ENCODE results near the gene DOCK3.
"Not testable (repeated sequence)": the region's sequence is repeated elsewhere in the genome, so short reads cannot be mapped to it uniquely, and the experiment has no call there.

Gene DOCK3

DNA sequence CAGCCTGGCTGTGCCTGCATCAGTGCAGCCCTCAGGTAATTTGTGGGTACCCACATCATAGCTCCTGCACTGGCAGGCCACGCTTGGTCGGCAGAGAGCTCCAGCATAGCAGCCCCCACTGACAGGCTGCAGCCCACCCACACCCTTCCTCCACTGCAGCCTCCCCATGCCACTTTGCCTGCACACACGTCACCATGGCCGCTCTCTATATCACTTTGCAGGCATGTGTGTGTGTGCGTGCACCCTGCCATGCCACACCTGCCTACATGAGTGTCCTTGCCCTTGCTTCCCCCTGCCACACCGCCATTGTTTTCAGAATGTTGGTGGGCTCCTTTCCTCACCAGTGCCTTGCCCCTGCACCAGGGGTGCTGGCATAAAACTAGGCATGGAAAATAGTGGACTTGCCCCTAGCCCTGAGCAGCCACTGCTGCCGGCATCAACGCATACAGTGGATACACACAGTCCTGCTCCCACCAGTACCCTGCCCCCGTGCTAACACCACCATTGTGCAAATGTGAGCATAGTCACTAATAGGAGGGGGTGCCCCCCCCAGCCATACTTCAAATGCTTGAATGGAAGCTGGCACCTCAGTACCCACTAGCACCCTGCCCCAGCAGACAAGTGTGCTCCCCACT lies 431.6 kb downstream of the DOCK3 start:
- Histone ChIP-seq H3K9me3 (no peaks in the 10 kb centered on the region), H3K27me3 (no peaks in the 10 kb centered on the region), H3K36me3 (no peaks in the 10 kb centered on the region), H3K4me3 (ENCODE audit: low read depth, low read length) (no peak overlapping the region), H3K4me1 (no peaks in the 10 kb centered on the region)
- TF ChIP-seq, protein P1, sequence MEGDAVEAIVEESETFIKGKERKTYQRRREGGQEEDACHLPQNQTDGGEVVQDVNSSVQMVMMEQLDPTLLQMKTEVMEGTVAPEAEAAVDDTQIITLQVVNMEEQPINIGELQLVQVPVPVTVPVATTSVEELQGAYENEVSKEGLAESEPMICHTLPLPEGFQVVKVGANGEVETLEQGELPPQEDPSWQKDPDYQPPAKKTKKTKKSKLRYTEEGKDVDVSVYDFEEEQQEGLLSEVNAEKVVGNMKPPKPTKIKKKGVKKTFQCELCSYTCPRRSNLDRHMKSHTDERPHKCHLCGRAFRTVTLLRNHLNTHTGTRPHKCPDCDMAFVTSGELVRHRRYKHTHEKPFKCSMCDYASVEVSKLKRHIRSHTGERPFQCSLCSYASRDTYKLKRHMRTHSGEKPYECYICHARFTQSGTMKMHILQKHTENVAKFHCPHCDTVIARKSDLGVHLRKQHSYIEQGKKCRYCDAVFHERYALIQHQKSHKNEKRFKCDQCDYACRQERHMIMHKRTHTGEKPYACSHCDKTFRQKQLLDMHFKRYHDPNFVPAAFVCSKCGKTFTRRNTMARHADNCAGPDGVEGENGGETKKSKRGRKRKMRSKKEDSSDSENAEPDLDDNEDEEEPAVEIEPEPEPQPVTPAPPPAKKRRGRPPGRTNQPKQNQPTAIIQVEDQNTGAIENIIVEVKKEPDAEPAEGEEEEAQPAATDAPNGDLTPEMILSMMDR (IDR thresholded peaks at IDR 0.05; ENCODE audit: low read depth, low read length), result no peak
- DNase-seq, result no peak

DNA sequence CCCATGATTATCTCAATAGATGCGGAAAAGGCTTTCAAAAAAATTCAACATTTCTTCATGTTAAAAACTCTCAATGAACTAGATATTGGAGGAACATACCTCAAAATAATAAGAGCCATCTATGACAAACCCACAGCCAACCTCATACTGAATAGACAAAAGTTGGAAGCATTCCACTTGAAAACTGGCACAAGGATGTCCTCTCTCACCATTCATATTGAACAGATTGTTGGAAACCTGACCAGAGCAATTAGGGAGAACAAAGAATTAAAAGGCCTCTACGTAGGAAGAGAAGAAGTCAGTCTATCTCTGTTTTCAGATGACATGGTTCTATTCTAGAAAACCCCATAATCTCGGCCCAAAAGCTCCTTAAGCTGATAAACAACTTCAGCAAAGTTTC lies 435.9 kb downstream of the DOCK3 start:
- no peak for DNase-seq
- Histone ChIP-seq H3K4me1 (no peaks in the 10 kb centered on the region), H3K27me3 (no peaks in the 10 kb centered on the region), H3K36me3 (no peaks in the 10 kb centered on the region), H3K4me3 (ENCODE audit: low read depth, low read length) (no peak overlapping the region), H3K9me3 (no peaks in the 10 kb centered on the region)
- TF ChIP-seq, protein P1 (IDR thresholded peaks at IDR 0.05; ENCODE audit: low read depth, low read length), result no peak

DNA sequence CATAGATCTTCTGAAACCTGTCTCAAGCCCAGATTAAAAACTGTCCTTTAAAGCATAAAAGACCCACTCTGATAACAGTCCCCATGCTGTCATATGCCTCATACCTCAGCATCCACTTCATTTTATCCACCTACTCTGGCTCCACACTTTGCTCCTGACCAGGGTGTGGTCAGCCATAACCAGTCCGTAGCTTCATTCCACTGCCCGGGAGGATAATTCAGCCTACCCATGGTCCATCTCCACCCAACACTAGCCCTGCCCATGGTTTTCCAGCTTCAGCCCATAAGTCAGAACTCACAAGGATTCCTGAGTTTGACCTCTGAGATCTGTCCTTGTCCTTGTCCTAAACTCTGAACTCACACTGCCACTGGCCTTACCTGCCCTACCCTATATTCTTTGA lies 448.2 kb downstream of the DOCK3 start:
- DNase-seq, result no peak
- TF ChIP-seq, protein P1 (IDR thresholded peaks at IDR 0.05; ENCODE audit: low read depth, low read length), result no peak
- Histone ChIP-seq H3K27me3 (no peaks in the 10 kb centered on the region), H3K4me1 (no peaks in the 10 kb centered on the region), H3K36me3 (no peaks in the 10 kb centered on the region), H3K9me3 (no peaks in the 10 kb centered on the region), H3K4me3 (ENCODE audit: low read depth, low read length) (no peak overlapping the region)

DNA sequence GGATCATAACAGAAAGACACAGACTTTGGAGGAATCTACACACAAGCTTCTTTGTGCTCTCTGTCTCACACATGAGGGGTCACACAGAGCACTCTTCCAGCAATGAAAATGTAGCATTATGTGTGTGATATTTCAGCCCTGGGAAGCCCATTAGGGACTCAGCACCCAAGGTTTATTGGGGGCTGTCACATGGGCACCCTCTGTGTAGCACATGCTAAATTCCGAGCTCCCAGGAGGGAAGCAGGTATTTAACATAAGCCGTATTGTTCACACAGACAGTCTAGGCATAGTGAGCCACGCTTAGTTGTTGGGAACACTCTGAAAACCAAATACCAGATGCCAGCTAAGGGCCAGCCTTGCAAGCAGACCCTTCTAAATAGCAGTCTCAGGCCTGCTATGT lies 448.8 kb downstream of the DOCK3 start:
- Histone ChIP-seq H3K4me3 (ENCODE audit: low read depth, low read length) (no peak overlapping the region), H3K27me3 (no peaks in the 10 kb centered on the region), H3K4me1 (no peaks in the 10 kb centered on the region), H3K36me3 (no peaks in the 10 kb centered on the region), H3K9me3 (no peaks in the 10 kb centered on the region)
- TF ChIP-seq, protein P1 (IDR thresholded peaks at IDR 0.05; ENCODE audit: low read depth, low read length), result no peak
- no peak for DNase-seq

DNA sequence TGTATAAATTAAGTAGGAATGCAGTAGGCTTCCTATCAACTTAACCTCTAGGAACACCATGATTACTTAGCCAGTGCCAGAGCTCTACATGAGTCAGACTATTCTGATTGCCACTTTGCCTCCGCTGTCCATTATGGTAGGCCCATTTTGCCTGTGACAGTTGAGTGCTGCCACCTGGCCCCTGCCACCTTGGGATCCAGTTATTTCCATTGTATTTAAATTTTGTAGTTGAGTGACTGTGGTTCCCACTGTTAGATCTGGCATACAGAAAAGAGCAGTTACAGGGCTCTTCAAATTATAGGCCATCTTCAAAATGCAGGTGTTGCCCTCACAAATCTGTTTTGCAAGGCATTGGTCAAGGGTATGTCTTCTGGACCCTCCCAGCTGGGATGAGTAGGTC lies 456.9 kb downstream of the DOCK3 start:
- not testable (repeated sequence) for H3K36me3 ChIP-seq; H3K9me3 ChIP-seq; H3K27me3 ChIP-seq; DNase-seq; H3K4me3 ChIP-seq (ENCODE audit: low read depth, low read length); H3K4me1 ChIP-seq

DNA sequence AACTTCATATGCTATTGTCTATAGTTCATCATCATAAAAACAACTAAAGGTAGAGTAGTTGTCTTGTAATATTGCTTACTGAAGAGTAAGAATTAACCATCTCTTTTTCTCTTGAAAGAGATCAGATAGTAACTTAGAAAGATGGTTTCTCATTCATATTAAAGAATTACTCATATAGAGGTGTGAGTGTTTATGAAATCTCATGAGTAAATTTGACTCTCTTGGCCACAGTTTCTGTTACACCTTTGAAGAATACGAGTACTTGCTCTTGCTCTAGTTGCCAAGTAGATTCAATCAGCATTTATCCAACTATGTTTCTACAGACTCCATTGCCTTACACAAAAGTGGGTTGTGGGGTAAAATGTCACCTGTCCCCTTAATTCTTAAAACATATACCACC lies 463.0 kb downstream of the DOCK3 start:
- Histone ChIP-seq H3K4me3 (ENCODE audit: low read depth, low read length) (no peak overlapping the region), H3K9me3 (no peaks in the 10 kb centered on the region), H3K27me3 (no peaks in the 10 kb centered on the region), H3K4me1 (no peaks in the 10 kb centered on the region), H3K36me3 (no peaks in the 10 kb centered on the region)
- TF ChIP-seq, protein P1 (IDR thresholded peaks at IDR 0.05; ENCODE audit: low read depth, low read length), result no peak
- DNase-seq, result no peak

DNA sequence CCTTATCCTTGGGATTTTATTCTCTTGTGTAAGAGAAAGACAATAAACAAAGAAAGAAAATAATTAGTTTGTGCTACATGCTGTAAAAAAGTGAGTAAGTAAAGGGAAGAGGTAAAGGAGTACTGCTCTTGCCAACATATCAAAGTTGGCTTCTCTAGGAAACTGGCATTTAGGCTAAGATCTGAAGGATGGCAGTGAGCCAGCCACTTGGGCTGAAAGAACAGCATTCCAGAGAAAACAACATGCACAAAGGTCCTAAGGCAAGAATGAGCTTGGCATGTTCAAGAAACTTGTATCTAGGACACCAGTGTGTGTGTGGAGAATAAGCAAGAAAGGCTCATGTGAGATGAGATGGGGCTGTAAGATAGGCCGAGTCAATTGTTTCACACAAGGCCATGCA lies 464.9 kb downstream of the DOCK3 start:
- no peak for DNase-seq
- TF ChIP-seq, protein P1 (IDR thresholded peaks at IDR 0.05; ENCODE audit: low read depth, low read length), result no peak
- no peaks in the 10 kb centered on the region for H3K4me1 ChIP-seq
- no peaks in the 10 kb centered on the region for H3K36me3 ChIP-seq
- H3K27me3 ChIP-seq, result no peaks in the 10 kb centered on the region
- H3K9me3 ChIP-seq, result no peaks in the 10 kb centered on the region
- no peak overlapping the region for H3K4me3 ChIP-seq (ENCODE audit: low read depth, low read length)
